ENCODE measurements around the gene RNU11.
"Not testable (repeated sequence)": the region's sequence is repeated elsewhere in the genome, so short reads cannot be mapped to it uniquely, and the experiment has no call there.

Gene RNU11

DNA sequence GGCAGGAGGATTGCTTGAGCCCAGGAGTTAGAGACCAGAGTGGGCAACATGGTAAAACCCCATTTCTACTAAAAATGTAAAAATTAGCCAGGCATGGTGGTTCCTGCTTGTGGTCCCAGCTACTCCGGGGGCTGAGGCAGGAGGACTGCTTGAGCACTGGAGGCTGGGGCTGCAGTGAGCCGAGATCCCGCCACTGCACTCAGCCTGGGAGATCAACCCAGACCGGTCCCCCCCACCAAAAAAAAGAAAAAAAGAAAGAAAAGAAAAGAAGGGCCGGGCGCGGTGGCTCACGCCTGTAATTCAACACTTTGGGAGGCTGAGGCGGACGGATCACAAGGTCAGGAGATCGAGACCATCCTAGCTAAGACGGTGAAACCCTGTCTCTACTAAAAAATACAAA lies 18.4 kb downstream of the RNU11 start:
- no peak for DNase-seq

DNA sequence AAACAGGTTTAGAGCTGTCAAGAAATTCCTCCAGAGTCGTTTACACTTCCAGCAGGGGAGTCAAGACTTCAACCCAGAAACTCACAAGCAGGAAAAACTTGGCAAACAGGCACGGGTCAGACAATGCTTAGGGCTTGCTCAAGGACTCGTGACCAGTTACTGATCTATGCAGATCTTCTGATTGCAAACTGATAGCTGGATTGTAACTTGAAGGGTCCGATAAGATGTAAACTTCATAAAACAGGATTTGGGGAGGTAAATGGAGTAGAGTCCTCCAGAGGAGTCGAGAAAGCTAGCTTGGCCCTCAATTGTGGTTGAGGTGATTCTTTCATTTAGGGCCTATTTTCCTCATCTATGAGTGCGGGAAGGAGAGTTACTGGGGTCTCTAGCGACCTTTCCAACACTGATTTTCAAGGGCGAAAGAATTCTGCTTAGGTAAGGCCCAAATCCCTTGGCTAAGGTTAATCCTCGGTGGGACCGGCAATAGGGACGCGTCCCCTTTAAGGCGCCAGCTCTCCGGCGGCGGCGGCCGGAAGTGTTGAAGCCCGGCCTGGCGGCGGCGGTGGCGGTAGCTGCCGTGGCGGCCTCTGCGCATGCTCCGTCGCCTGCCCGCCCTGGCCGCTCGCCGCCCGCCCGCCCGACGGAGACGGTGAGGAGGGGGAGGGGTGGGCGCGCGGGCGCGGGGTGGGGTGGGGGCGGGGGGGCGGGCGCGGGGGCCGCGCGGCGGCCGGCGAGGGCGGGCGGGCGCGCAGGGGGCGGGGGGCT lies 20.0 kb downstream of the RNU11 start, which contains the start of gene GMEB1:
Gene GMEB1 (plus strand): TSS at position 594 of the 765 bp plus-strand sequence. CDS start 14,829 bp downstream, outside the sequence.
- DNase-seq: peak; percentile 80

DNA sequence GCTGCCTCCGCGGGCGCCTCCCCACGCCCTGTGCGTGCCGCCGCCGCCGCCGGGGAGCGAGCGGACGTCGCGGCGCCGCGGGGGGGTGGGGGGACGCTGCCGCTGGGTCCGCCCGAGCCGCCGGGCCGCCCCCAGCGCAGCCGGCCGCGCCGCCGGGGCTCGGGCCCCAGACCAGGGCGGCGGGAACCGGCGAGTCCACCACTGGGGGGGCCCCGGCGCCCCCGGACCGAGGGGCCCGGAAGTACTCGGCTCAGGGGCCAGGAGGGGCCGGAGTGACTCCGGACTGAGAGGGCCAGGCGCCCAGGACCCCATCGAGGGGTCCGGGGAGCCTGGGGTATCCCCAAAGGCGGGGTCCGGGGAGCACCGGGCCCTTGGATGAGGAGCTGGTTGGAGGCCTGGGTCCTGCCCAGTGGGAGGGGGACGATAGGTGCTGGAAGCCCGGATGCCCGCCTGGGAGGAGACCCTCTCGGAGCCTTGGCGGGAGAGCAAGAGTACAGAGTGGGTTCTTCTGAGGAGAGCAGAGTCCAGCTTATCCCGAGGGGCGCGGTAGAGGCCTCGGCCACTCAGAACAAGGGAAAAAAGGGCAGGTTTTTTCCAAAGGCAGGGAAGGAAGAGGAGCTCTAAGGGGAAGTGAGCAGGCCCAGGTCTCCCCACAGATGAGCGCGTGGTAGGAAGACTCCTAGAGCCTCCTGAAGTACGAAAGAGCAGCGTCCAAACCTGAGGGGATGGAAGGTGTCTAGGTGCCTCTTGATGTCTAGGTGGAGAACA lies 20.7 kb downstream of the RNU11 start:
- peak; percentile 46 for DNase-seq

DNA sequence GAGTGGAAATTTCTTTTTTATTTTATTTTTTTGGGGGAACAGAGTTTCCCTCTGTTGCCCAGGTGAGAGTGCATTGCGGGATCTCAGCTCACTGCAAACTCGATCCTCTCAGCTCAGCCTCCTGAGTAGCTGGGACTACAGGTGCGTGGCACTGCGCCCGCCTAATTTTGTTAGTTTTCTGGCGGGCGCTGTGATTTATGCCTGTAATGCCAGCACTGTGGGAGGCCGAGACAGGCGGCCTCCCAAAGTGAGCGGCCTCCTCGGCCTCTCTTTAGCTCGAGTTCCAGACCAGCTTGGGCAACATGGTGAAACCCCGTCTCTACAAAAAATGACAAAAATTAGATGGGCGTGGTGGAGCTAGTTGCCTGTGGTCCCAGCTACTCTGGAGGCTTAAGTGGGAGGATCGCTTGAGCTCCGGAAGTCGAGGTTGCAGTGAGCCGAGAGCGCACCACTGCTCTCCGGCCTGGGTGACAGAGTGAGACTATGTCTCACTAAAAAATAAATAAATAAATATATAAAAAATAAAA lies 22.9 kb downstream of the RNU11 start:
- no peak for DNase-seq

DNA sequence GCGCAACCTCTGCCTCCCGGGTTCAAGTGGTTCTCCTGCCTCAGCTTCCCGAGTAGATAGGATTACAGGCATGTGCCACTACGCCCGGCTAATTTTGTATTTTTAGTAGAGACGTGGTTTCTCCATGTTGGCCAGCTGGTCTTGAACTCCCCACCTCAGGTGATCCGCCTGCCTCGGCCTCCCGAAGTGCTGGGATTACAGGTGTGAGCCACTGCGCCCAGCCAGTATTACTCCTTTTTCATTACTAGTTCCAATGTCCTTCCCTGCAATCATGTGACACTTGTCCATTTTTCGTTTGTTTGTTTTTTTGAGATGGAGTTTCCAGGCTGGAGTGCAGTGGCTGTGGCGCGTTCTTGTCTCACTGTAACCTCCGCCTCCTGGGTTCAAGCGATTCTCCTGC lies 24.6 kb downstream of the RNU11 start:
- DNase-seq: not testable (repeated sequence)

DNA sequence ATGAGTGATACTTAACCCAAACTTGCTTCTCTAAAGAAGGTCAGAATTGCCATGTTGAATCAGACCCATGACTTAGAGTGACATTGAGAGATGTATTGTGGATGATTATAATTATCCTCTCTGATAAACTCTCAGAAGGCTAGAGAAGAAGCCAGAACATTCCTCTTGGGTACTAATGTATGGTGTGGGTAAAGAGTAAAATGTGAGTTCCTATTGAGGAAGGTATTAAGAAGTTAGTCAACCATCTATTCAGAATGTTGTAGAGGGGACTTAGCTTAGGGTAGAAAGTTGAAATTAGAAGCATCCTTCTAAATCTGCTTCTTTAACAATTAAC lies 27.5 kb downstream of the RNU11 start:
- no peak for DNase-seq

DNA sequence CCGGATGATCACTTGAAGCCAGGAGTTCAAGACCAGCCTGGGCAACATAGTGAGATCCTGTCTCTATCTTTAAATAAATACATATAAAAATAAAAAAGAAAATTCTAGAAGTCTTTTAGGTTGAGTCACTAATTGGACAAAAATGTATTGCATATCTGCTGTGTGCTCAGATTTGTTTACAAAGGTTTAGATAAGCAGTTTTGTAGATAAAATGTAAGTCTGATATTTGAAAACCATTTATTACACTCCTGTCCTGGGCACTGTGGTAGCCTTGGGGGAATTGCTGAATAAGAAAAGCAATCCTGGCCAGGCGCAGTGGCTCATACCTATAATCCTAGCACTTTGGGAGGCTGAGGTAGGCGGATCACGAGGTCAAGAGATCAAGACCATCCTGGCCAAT lies 31.8 kb downstream of the RNU11 start:
- DNase-seq: no peak

DNA sequence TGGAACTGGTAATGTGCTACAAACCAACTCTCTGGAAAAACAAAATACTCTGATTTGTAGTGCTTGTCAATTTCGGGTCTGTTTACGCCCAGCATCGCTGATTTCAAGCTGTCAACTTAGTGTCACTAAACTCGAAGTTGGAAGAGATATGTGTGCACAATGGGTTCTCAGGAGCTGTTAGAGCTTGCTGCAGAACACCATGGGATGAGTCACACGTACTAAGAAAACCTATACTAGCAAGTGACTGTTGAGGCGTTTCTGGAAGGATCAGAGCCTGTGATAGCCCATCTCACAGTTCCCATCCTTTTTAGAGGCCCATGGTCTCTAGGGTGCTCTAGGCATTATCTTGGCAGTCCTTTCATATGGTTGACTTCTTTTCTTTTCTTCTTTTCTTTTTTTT lies 34.4 kb downstream of the RNU11 start:
- no peak for DNase-seq

DNA sequence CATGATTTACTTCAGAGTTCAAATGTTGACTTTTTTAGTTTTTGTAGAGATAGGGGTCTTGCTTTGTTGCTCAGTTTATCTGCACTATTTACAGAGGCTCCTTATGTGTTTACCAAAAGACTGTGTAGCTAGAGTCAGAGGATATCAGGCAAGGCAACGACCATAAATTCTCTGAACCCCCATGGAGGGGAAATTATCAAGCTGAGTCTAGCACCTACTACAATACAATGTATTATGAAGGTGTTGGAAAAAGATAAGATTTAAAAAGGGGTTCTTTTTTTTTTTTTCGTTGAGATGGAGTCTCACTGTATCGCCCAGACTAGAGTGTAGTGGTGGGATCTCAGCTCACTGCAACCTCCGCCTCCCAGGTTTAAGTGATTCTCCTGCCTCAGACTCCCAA lies 36.5 kb downstream of the RNU11 start:
- DNase-seq: no peak

DNA sequence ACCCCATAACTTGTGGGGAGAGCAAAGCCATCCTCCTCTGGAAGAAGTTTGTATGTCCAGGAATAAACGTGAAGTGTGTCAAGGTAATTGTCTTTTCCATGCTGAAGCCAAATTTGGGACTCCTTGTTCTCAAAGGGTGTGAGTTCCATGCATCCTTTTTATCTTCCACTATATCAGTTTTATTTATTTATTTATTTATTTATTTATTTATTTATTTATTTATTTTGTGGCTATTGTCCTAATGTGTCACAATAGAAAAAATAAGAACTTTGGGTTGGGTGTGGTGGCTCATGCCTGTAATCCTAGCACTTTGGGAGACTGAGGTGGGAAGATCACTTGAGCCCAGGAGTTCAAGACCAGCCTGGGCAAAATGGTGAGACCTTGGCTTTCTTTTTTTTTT lies 43.2 kb downstream of the RNU11 start:
- not testable (repeated sequence) for DNase-seq

All from MV-4-11 (cell line).